Natural killer cell (primary cell): ENCODE results near the gene MIER1. TPM values are rescaled to one million over a fixed set of nuclear protein-coding genes. Genes with fewer than 3 reads are reported as not detected.

Experiments
- ATAC-seq, 3 donors: fragments of 150-1000 bp in 2 of 3; fragments of 200-7000 bp in 1 of 3; cut with Tn5 transposase; 1 replicate in 1 of 3; 2 replicates in 2 of 3; pipeline ENCODE4 v1.10.0; 2021; ENCODE audit warnings: mild to moderate bottlenecking in 2 of 3, moderate library complexity in 2 of 3
- DNase-seq, 2 donors: peaks; one replicate each; pipeline versions ENCODE4 v3.0.0 to v3.0.0-alpha.2; 2013 to 2021; ENCODE audit warnings: mixed read lengths in 1 of 2
- H3K27ac ChIP-seq: one replicate; pipeline ENCODE4 v1.5.1; 2013; ENCODE audit warnings: mild to moderate bottlenecking, low read length
- H3K27me3 ChIP-seq: one replicate; pipeline ENCODE4 v1.6.1; 2013; ENCODE audit warnings: low read length; ENCODE audit not compliant: control insufficient read depth, insufficient read depth
- H3K36me3 ChIP-seq: one replicate; pipeline ENCODE4 v1.6.1; 2013; ENCODE audit warnings: low read length; ENCODE audit not compliant: control insufficient read depth, insufficient read depth
- H3K4me1 ChIP-seq: one replicate; pipeline ENCODE4 v1.6.1; 2013; ENCODE audit warnings: low read length; ENCODE audit not compliant: control insufficient read depth, insufficient read depth
- H3K4me3 ChIP-seq: one replicate; pipeline ENCODE4 v1.5.1; 2013; ENCODE audit warnings: low read length
- H3K9me3 ChIP-seq: one replicate; pipeline ENCODE4 v1.6.1; 2013; ENCODE audit warnings: low read length; ENCODE audit not compliant: control insufficient read depth, insufficient read depth
- H3K27ac Mint-ChIP-seq, 2 donors: one replicate each; pipeline ENCODE4 v1.8.0; 2022; ENCODE audit warnings: mild to moderate bottlenecking in 2 of 2, mixed read lengths in 2 of 2, moderate library complexity in 1 of 2
- H3K27me3 Mint-ChIP-seq, 2 donors: one replicate each; pipeline ENCODE4 v1.8.0; 2022; ENCODE audit warnings: low read depth in 2 of 2, mixed read lengths in 2 of 2
- H3K36me3 Mint-ChIP-seq: one replicate; pipeline ENCODE4 v1.8.0; 2022; ENCODE audit warnings: mixed read lengths
- H3K4me1 Mint-ChIP-seq, 2 donors: one replicate each; pipeline ENCODE4 v1.8.0; 2022; ENCODE audit warnings: mixed read lengths in 2 of 2
- H3K4me3 Mint-ChIP-seq: one replicate; pipeline ENCODE4 v1.8.0; 2022; ENCODE audit warnings: mild to moderate bottlenecking, moderate library complexity, mixed read lengths
- H3K9me3 Mint-ChIP-seq, 2 donors: one replicate each; pipeline ENCODE4 v1.8.0; 2022; ENCODE audit warnings: mixed read lengths in 2 of 2
- WGBS: methylation state at CpG from one replicate; pipeline ENCODE4 v1.1.7; 2013; ENCODE audit warnings: missing lambda C conversion rate; ENCODE audit not compliant: insufficient coverage; 5-methylcytosine and 5-hydroxymethylcytosine counted together
- intact Hi-C: fragments of 100-400 bp; cut with micrococcal nuclease; formaldehyde crosslinking; loops from one replicate; pipeline ENCODE4 v1.14.2; 2022
- total RNA-seq, 4 donors: library from RNA; stranded (reverse); fragments of 120-200 nt in 1 of 4; gene quantifications; one replicate each; pipeline versions ENCODE4 v1.2.3 to v1.2.4, GENCODE V29; 2013 to 2022
- TF ChIP-seq, protein P1 (sequence below): fragments of 200-600 bp; IDR thresholded peaks from one replicate; pipeline ENCODE4 v1.8.0; 2022; ENCODE audit warnings: antibody characterized with exemption

The MIER1 gene
- total RNA-seq, 3 donors from 2014 or later (not counting 1 experiment from before 2014, with no cell fraction given) = 87.9 to 94.3 (median 93.2) TPM

DNA sequence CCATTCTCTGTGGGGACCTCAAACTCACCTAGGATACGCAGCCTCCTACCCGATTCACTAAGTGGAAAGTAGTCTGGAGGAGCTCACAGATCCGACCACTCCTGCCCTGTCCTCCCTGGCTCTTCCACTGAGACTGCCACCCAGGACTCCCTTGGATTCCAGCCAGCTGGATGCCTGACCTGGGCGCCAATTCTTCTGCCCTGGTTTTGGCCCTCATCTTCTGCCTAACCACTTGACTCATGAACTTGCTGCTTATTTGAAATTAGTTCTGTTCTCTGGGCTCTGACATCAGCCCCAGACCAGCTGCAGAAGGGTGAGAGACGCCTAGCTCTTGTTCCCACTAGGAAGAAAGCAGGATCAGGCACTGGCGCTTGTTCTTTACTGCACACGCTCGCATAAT is 80.3 kb downstream of the MIER1 start:
- no peak for DNase-seq
- WGBS = 85% methylated on average over 8 of the region's 8 CpGs
- Histone ChIP-seq H3K9me3 (no peaks in the 10 kb centered on the region), H3K4me3 (no peak overlapping the region), H3K27ac (no peak overlapping the region), H3K36me3 (peaks cover 14% of the 10 kb centered on the region), H3K4me1 (no peaks in the 10 kb centered on the region), H3K27me3 (no peaks in the 10 kb centered on the region)
- Mint-ChIP-seq H3K9me3 (no peaks in the 10 kb centered on the region), H3K4me3 (no peak overlapping the region), H3K27me3 (no peaks in the 10 kb centered on the region), H3K4me1 (no peaks in the 10 kb centered on the region), H3K27ac (no peak overlapping the region), H3K36me3 (peaks cover 27% of the 10 kb centered on the region)
- TF ChIP-seq, protein P1, sequence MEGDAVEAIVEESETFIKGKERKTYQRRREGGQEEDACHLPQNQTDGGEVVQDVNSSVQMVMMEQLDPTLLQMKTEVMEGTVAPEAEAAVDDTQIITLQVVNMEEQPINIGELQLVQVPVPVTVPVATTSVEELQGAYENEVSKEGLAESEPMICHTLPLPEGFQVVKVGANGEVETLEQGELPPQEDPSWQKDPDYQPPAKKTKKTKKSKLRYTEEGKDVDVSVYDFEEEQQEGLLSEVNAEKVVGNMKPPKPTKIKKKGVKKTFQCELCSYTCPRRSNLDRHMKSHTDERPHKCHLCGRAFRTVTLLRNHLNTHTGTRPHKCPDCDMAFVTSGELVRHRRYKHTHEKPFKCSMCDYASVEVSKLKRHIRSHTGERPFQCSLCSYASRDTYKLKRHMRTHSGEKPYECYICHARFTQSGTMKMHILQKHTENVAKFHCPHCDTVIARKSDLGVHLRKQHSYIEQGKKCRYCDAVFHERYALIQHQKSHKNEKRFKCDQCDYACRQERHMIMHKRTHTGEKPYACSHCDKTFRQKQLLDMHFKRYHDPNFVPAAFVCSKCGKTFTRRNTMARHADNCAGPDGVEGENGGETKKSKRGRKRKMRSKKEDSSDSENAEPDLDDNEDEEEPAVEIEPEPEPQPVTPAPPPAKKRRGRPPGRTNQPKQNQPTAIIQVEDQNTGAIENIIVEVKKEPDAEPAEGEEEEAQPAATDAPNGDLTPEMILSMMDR = no peak
- intact Hi-C loops = no loop called here
- ATAC-seq = no peak

DNA sequence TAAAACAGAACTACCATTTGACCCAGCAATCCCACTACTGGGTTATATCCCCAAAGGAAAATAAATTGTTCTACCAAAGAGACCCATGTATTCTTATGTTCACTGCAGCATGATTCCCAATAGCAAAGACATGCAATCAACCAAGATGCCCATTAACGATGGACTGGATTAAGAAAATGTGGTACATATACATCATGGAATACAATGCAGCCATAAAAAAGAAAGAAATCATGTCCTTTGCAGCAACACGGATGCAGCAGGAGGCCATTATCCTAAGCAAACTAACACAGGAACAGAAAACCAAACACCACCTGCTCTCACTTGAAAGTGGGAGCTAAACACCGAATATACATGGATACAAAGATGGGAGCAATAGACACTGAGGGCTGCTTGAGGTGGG is 85.0 kb downstream of the MIER1 start:
- H3K27me3 ChIP-seq = no peaks in the 10 kb centered on the region
- H3K36me3 Mint-ChIP-seq = peaks cover 17% of the 10 kb centered on the region
- no peak overlapping the region for H3K27ac Mint-ChIP-seq
- no peak overlapping the region for H3K4me3 Mint-ChIP-seq
- no peak overlapping the region for H3K27ac ChIP-seq
- TF ChIP-seq, protein P1 = no peak
- WGBS = 100% methylated on average over 3 of the region's 3 CpGs
- H3K4me1 Mint-ChIP-seq = peaks cover 0 to 8% of the 10 kb centered on the region in 2 donors
- no peak for DNase-seq
- ATAC-seq = no peak
- H3K4me3 ChIP-seq = no peak overlapping the region
- no peaks in the 10 kb centered on the region for H3K9me3 ChIP-seq
- H3K27me3 Mint-ChIP-seq = no peaks in the 10 kb centered on the region
- H3K4me1 ChIP-seq = no peaks in the 10 kb centered on the region
- peaks cover 10% of the 10 kb centered on the region for H3K36me3 ChIP-seq
- no peaks in the 10 kb centered on the region for H3K9me3 Mint-ChIP-seq
- intact Hi-C loops = no loop called here

DNA sequence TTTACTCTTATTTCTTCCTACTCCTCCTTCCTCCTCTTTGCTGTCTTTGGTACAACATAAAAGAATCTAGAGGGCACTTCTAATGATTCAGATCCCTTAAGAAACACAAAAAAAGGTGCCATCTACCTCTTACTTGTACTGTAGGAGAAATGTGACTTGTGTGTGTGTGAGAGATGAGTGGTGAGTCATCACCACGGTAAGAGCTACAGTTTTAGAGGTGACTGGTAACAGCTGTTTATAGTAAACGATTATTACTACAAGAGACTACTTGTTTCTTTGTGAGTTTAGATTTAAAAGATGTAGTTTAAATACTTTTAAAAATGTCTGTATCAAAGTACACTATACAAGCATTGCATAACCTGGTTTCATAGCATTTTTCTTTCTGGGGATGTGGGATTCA is 88.8 kb downstream of the MIER1 start:
- Mint-ChIP-seq H3K4me3 (no peak overlapping the region), H3K27me3 (no peaks in the 10 kb centered on the region), H3K36me3 (peaks cover 8% of the 10 kb centered on the region), H3K27ac (peak overlapping the region in 1 of 2 donors; percentile 19), H3K4me1 (peaks cover 5 to 8% of the 10 kb centered on the region in 2 donors), H3K9me3 (no peaks in the 10 kb centered on the region)
- ATAC-seq (peak in 2 of 3 donors; percentile 53 to 66), DNase-seq (no peak)
- TF ChIP-seq, protein P1 = no peak
- intact Hi-C loops = no loop called here
- no peaks in the 10 kb centered on the region for H3K4me1 ChIP-seq
- 40% methylated on average over 1 of the region's 2 CpGs for WGBS
- H3K4me3 ChIP-seq = no peak overlapping the region
- peaks cover 14% of the 10 kb centered on the region for H3K36me3 ChIP-seq
- no peak overlapping the region for H3K27ac ChIP-seq
- H3K27me3 ChIP-seq = no peaks in the 10 kb centered on the region
- no peaks in the 10 kb centered on the region for H3K9me3 ChIP-seq

DNA sequence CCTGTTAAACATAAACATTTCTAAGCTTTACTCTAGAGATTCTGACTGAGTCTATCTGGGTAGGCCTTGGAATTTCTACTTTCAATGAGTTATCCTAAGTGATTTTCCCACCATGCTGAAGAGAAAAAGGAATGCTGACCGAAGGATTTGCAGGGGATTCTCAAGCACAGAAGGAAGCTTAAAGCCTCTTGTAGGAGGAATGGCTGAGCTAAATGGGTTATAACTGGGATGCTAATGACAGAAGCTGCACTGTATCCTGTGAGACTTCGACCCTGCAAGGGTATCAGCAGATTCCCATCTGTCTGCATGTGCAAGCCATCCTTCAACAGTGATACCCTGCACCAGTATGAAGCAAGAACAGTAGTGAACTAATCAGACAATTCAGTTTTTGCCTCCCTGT is 93.8 kb downstream of the MIER1 start:
- Mint-ChIP-seq H3K9me3 (no peaks in the 10 kb centered on the region), H3K27ac (peak overlapping the region in 1 of 2 donors; percentile 9), H3K27me3 (no peaks in the 10 kb centered on the region), H3K4me1 (peaks cover 5 to 13% of the 10 kb centered on the region in 2 donors), H3K36me3 (peaks cover 15% of the 10 kb centered on the region), H3K4me3 (no peak overlapping the region)
- H3K36me3 ChIP-seq = peaks cover 34% of the 10 kb centered on the region
- no peaks in the 10 kb centered on the region for H3K27me3 ChIP-seq
- intact Hi-C loops = no loop called here
- 94% methylated on average over 2 of the region's 2 CpGs for WGBS
- no peaks in the 10 kb centered on the region for H3K4me1 ChIP-seq
- ATAC-seq (no peak), DNase-seq (no peak)
- no peak overlapping the region for H3K4me3 ChIP-seq
- no peak overlapping the region for H3K27ac ChIP-seq
- TF ChIP-seq, protein P1 = no peak
- H3K9me3 ChIP-seq = no peaks in the 10 kb centered on the region
